ENCODE data around the gene NTRK3.

- no peak for TF ChIP-seq REST (IDR thresholded peaks at IDR 0.05; ENCODE audit: insufficient read depth in 1 of 2, low read depth in 2 of 2, low read length in 2 of 2)
- TF ChIP-seq TAF1 (IDR thresholded peaks at IDR 0.05; ENCODE audit: borderline replicate concordance, insufficient read depth, low read length): no peak
- TF ChIP-seq POLR2AphosphoS5 (IDR thresholded peaks at IDR 0.05; ENCODE audit: low read depth, low read length): no peak
- no peak for TF ChIP-seq FOXP2 (optimal IDR thresholded peaks at IDR 0.05; ENCODE audit: borderline replicate concordance, extremely low read depth, extremely low read length, insufficient read depth)
These were observed 274.6 kb downstream of the NTRK3 start for GRCh38 chr15:87981969-87982368.

All from PFSK-1 (cell line).